Fibroblast of lung (primary cell): Measurements from ENCODE around the gene RABGAP1L. TPM values are rescaled to one million over a fixed set of nuclear protein-coding genes. Genes with fewer than 3 reads are reported as not detected.

Experiments
- DNase-seq, 2 donors: peaks; one replicate each; pipeline versions ENCODE4 v3.0.0 to v3.0.0-alpha.2; 2010; ENCODE audit warnings: low read depth in 2 of 2
- H2AFZ ChIP-seq: 2 replicates; pipeline ENCODE4 v1.5.1; 2012; ENCODE audit warnings: low read length, control low read depth, inconsistent platforms
- H3K27ac ChIP-seq: 2 replicates; pipeline ENCODE4 v1.5.1; 2011; ENCODE audit warnings: low read length, control low read depth; ENCODE audit not compliant: insufficient read depth
- H3K27me3 ChIP-seq: 2 replicates; pipeline ENCODE4 v1.5.1; 2011; ENCODE audit warnings: mild to moderate bottlenecking, low read length; ENCODE audit not compliant: control insufficient read depth, insufficient read depth
- H3K36me3 ChIP-seq: 2 replicates; pipeline ENCODE4 v1.5.1; 2011; ENCODE audit warnings: low read length; ENCODE audit not compliant: control insufficient read depth, insufficient read depth
- H3K4me1 ChIP-seq: 2 replicates; pipeline ENCODE4 v1.5.1; 2011; ENCODE audit warnings: low read length; ENCODE audit not compliant: control insufficient read depth, insufficient read depth; ENCODE audit errors: extremely low read depth
- H3K4me2 ChIP-seq: 2 replicates; pipeline ENCODE4 v1.5.1; 2011; ENCODE audit warnings: low read length, control low read depth; ENCODE audit not compliant: insufficient read depth; ENCODE audit errors: extremely low read depth
- H3K4me3 ChIP-seq, 4 experiments: fragments of 200-600 bp in 1 of 4; sonication (generic) in 1 of 4; replicated peaks in 1 of 4; 2 replicates each; pipeline ENCODE4 v1.5.1; 2011 to 2016; ENCODE audit warnings: low read length in 4 of 4, low read depth in 3 of 4, mild to moderate bottlenecking in 3 of 4, control low read depth in 2 of 4, inconsistent platforms in 1 of 4, mixed read lengths in 1 of 4; ENCODE audit not compliant: insufficient read depth in 1 of 4; ENCODE audit errors: control extremely low read depth in 1 of 4
- H3K79me2 ChIP-seq: 2 replicates; pipeline ENCODE4 v1.5.1; 2012; ENCODE audit warnings: mild to moderate bottlenecking, low read length, inconsistent platforms; ENCODE audit not compliant: control insufficient read depth, insufficient read depth
- H3K9ac ChIP-seq: 2 replicates; pipeline ENCODE4 v1.5.1; 2011; ENCODE audit warnings: mild to moderate bottlenecking, low read length, control low read depth; ENCODE audit not compliant: insufficient read depth
- H3K9me3 ChIP-seq: 2 replicates; pipeline ENCODE4 v1.5.1; 2012; ENCODE audit warnings: low read depth, low read length; ENCODE audit not compliant: control insufficient read depth, insufficient read depth
- H4K20me1 ChIP-seq: 2 replicates; pipeline ENCODE4 v1.5.1; 2011; ENCODE audit warnings: low read length; ENCODE audit not compliant: control insufficient read depth, insufficient read depth; ENCODE audit errors: extremely low read depth
- CTCF ChIP-seq, 2 donors: IDR thresholded peaks in 1 of 2; conservative IDR thresholded peaks in 1 of 2; 1 replicate in 1 of 2; 2 replicates in 1 of 2; pipeline ENCODE4 v1.5.1; 2011 to 2012; ENCODE audit warnings: low read length in 2 of 2, control low read depth in 1 of 2, inconsistent platforms in 1 of 2, low read depth in 1 of 2, mild to moderate bottlenecking in 1 of 2
- EZH2 ChIP-seq: IDR thresholded peaks from 2 replicates; pipeline ENCODE4 v1.5.1; 2012; ENCODE audit warnings: low read length, control low read depth, mild to moderate bottlenecking; ENCODE audit errors: missing control alignments
- polyA plus RNA-seq, 2 donors: library from polyadenylated mRNA; depleted of rRNA in 1 of 2; stranded (reverse) in 1 of 2; unstranded in 1 of 2; fragments of >200 nt; gene quantifications; 2 replicates each; pipeline ENCODE4 v1.2.1, GENCODE V29; 2011 to 2012; ENCODE audit warnings: missing spikeins in 1 of 2
- total RNA-seq: library from RNA; depleted of rRNA; stranded (reverse); fragments of >200 nt; gene quantifications from 2 replicates; pipeline ENCODE4 v1.2.1, GENCODE V29; 2014

The RABGAP1L gene
- total and polyA plus RNA-seq, 2 donors (not counting 1 experiment from before 2014, with no cell fraction given) = 33.8 to 36.5 TPM

DNA sequence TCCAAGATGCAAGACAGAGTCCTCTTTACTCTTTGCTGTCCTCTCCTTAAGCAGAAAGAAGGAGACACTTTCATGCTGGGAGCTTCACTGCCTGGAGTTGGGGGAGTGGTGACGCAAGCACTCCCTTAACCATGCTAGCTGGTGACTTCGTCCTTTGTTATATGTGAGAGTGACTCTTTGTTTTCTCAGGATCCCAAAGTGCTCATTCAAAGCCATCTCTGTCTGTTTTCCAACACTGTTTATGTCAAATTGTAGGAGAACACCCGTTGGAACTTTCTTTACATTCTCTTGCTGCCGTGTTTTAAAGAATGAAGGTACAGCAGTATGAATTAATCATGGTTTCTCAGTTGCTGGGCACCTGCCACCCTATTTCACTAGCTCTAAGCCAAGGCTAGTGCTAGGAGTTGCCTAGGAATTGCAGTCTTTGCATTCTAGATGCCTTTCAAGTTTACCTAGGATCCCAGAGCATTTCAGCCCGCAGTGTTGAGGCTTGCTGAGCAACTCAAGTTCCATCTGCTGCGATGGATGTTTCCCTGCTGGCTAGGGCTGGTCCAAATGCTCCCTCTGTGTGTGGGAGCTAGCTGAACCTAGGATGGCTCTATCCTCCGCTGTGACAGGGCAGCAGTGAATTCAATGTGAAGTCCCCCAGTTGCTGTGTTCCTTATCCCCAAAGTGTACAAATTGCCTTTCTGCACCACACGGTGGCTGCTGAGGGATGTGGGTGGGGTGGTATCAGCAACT lies 205.8 kb downstream of the RABGAP1L start:
- Histone ChIP-seq H3K27ac (no peak overlapping the region), H3K36me3 (no peaks in the 10 kb centered on the region), H3K4me3 (no peak overlapping the region), H3K9ac (no peak overlapping the region), H2AFZ (no peak overlapping the region), H3K9me3 (no peaks in the 10 kb centered on the region), H3K4me2 (no peak overlapping the region), H4K20me1 (no peaks in the 10 kb centered on the region), H3K4me1 (no peaks in the 10 kb centered on the region), H3K27me3 (no peaks in the 10 kb centered on the region), H3K79me2 (no peaks in the 10 kb centered on the region)
- no peak for DNase-seq
- TF ChIP-seq EZH2 (no peak), CTCF (conservative IDR thresholded peaks at IDR 0.05 in 1 of 2, IDR thresholded peaks at IDR 0.05 in 1 of 2; ENCODE audit: low read depth in 1 of 2, low read length in 2 of 2) (no peak)

DNA sequence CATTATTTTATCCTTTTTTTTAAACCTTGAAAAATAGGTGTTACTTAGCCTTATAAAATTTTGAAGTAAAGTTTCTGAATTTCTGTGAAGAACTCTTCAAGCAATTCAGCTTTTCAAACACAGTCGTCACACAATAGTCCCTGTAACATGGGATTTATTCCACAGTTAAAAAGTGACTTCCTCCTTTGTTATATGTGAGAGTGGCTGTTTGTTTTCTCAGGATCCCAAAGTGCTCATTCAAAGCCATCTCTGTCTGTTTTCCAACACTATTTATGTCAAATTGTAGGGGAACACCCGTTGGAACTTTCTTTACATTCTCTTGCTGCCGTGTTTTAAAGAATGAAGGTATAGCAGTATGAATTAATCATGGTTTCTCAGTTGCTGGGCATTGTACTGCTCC lies 207.6 kb downstream of the RABGAP1L start:
- H2AFZ ChIP-seq = no peak overlapping the region
- H4K20me1 ChIP-seq = no peaks in the 10 kb centered on the region
- no peaks in the 10 kb centered on the region for H3K4me1 ChIP-seq
- H3K27ac ChIP-seq = no peak overlapping the region
- H3K4me2 ChIP-seq = no peak overlapping the region
- H3K4me3 ChIP-seq = no peak overlapping the region
- no peaks in the 10 kb centered on the region for H3K27me3 ChIP-seq
- H3K9ac ChIP-seq = no peak overlapping the region
- no peaks in the 10 kb centered on the region for H3K79me2 ChIP-seq
- no peak for DNase-seq
- TF ChIP-seq CTCF (conservative IDR thresholded peaks at IDR 0.05 in 1 of 2, IDR thresholded peaks at IDR 0.05 in 1 of 2; ENCODE audit: low read depth in 1 of 2, low read length in 2 of 2) (no peak), EZH2 (no peak)
- H3K9me3 ChIP-seq = no peaks in the 10 kb centered on the region
- no peaks in the 10 kb centered on the region for H3K36me3 ChIP-seq

DNA sequence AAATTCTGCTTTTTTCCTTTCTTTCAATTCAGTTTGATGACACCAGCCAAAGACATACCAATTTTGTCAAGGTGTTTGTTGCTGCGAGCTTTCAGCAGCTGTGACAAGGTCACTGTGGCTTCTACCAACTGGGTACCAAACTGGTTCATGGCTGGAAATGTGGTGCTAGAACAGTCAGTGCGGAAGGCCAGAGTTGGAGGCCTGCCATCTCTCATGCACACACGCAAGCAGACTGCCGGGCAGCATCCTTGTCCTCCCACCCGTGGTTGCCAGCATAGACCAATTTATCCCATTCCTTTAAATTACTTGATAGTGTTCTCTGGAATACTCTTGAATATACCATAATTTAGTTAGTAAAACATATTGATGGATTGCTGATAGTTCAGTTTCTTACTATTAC lies 208.6 kb downstream of the RABGAP1L start:
- H3K27me3 ChIP-seq = no peaks in the 10 kb centered on the region
- no peaks in the 10 kb centered on the region for H4K20me1 ChIP-seq
- H3K27ac ChIP-seq = no peak overlapping the region
- DNase-seq = no peak
- no peak overlapping the region for H3K4me3 ChIP-seq
- no peaks in the 10 kb centered on the region for H3K4me1 ChIP-seq
- H3K79me2 ChIP-seq = no peaks in the 10 kb centered on the region
- H3K4me2 ChIP-seq = no peak overlapping the region
- no peak overlapping the region for H3K9ac ChIP-seq
- H3K9me3 ChIP-seq = no peaks in the 10 kb centered on the region
- no peak overlapping the region for H2AFZ ChIP-seq
- TF ChIP-seq EZH2 (no peak), CTCF (conservative IDR thresholded peaks at IDR 0.05 in 1 of 2, IDR thresholded peaks at IDR 0.05 in 1 of 2; ENCODE audit: low read depth in 1 of 2, low read length in 2 of 2) (no peak)
- H3K36me3 ChIP-seq = no peaks in the 10 kb centered on the region
